HG03520 (cell line): ENCODE data around the gene ULK3.

ENCODE experiments used
- ATAC-seq: cut with Tn5 transposase; IDR thresholded peaks from one replicate; pipeline ENCODE4 v1.9.1; 2021; ENCODE audit warnings: mild to moderate bottlenecking, moderate library complexity; ENCODE audit not compliant: unreplicated experiment

Gene ULK3

GRCh38 chr15:74799856-74800558 lies 42.9 kb downstream of the ULK3 start:
- ATAC-seq: peak; percentile 82

GRCh38 chr15:74799255-74799855 lies 43.6 kb downstream of the ULK3 start:
- no peak for ATAC-seq

- ATAC-seq: no peak
Measured at GRCh38 chr15:74798388-74799254, 44.3 kb downstream of the ULK3 start.

GRCh38 chr15:74795966-74796625 lies 46.9 kb downstream of the ULK3 start:
- no peak for ATAC-seq

- no peak for ATAC-seq
Measured at GRCh38 chr15:74794970-74795349, 48.0 kb downstream of the ULK3 start.

GRCh38 chr15:74794248-74794969 lies 48.5 kb downstream of the ULK3 start:
- ATAC-seq: no peak

GRCh38 chr15:74793135-74794028 lies 49.6 kb downstream of the ULK3 start:
- ATAC-seq: no peak

GRCh38 chr15:74792227-74793016 lies 50.5 kb downstream of the ULK3 start:
- no peak for ATAC-seq

- no peak for ATAC-seq
Measured at GRCh38 chr15:74791667-74792066, 51.3 kb downstream of the ULK3 start.

GRCh38 chr15:74791007-74791406 lies 51.9 kb downstream of the ULK3 start:
- no peak for ATAC-seq

- ATAC-seq: no peak
Measured at GRCh38 chr15:74790080-74790916, 52.7 kb downstream of the ULK3 start.

GRCh38 chr15:74789741-74790079 lies 53.2 kb downstream of the ULK3 start:
- ATAC-seq: no peak

GRCh38 chr15:74789171-74789631 lies 53.8 kb downstream of the ULK3 start:
- no peak for ATAC-seq

- no peak for ATAC-seq
Measured at GRCh38 chr15:74788683-74789151, 54.2 kb downstream of the ULK3 start.

- no peak for ATAC-seq
Measured at GRCh38 chr15:74788042-74788682, 54.8 kb downstream of the ULK3 start.

GRCh38 chr15:74787251-74788041 lies 55.5 kb downstream of the ULK3 start:
- ATAC-seq: peak; percentile 48
